A172 (cell line): ENCODE data around the gene MBNL3. TPM values are rescaled to one million over a fixed set of nuclear protein-coding genes. Genes with fewer than 3 reads are reported as not detected.
A peak's percentile ranks its signal among the peaks of the same experiment; 100 is the strongest.

ENCODE experiments used
- DNase-seq: peaks from one replicate; pipeline ENCODE4 v3.0.0-alpha.2; 2015; ENCODE audit warnings: low spot score
- total RNA-seq: library from RNA; depleted of rRNA; stranded (reverse); fragments of >200 nt; shearing (Covaris generic); gene quantifications from 2 replicates; pipeline ENCODE4 v1.2.3, GENCODE V29; 2014

The MBNL3 gene
- total RNA-seq, 1 experiment from 2014 or later: 0.17 TPM

DNA sequence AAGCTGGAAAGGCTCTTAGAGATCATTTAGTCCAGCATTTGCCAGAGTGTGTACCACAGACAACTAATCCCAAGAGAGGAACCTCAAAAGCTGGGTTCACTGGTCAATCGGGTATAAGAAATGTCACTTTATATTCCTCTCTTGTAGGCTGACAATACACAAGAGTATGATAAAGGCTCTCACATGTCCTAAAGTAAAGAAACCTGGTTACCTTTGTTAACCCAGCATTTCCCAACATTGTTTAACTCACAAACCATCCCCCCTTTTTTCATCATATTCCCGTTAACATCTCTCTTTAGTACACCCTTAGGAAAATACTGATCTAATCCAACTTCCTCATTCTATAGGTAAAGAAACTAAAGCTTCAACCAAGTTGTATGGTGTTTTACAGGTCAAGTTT is 74.4 kb downstream of the MBNL3 start:
- no peak for DNase-seq

DNA sequence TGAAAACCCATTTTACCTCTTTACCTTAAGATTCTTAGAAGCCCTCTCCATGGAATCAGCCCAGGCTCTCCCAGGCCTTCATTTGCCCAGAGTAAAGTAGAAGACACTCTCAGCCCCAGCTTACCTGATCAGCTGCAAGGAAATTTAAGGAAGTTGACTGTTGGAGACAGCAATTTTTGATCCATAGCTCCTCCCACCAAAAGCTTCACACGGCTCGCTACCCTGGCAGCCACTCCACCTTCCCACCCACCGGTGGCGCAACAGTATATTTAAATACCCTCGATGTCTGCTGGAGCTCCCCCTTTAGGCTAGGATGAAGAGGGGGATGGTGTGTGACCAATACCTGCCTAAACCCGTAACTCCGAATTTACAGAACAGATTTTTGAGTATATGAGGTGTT is 75.4 kb downstream of the MBNL3 start:
- no peak for DNase-seq

- no peak for DNase-seq
Measured at GRCh38 chrX:132412208-132412607, 76.6 kb downstream of the MBNL3 start.

DNA sequence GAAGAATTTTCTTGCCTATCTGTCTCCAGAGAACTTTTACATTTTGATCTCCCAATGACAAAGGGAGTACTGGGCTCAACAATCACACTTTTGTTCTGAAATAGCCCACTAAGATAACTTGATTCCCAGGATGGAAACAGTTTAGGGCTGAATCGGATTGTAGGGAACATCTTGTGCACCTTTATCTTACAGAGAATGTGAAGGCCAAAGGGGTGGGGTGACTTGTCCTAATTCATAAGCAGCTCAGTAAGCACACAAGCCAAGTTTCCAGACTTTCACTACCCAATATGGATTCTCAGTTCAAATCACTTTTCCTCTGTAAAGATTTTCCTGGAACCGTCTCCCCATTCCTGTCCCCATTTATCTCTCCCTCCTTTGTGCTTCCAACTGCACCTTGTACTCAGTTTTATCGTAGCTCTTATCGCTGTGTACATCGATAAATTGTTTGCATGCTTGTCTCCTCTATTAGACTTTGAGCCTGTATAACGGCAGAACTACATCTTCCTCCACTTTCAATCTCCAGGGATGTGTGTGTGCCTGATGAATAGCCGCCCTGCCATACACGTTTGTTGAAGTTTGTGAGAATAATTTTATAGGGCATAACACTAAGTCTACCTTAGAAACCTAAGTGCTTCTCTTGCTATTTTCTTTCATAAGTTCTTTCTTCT is 77.4 kb downstream of the MBNL3 start:
- no peak for DNase-seq

DNA sequence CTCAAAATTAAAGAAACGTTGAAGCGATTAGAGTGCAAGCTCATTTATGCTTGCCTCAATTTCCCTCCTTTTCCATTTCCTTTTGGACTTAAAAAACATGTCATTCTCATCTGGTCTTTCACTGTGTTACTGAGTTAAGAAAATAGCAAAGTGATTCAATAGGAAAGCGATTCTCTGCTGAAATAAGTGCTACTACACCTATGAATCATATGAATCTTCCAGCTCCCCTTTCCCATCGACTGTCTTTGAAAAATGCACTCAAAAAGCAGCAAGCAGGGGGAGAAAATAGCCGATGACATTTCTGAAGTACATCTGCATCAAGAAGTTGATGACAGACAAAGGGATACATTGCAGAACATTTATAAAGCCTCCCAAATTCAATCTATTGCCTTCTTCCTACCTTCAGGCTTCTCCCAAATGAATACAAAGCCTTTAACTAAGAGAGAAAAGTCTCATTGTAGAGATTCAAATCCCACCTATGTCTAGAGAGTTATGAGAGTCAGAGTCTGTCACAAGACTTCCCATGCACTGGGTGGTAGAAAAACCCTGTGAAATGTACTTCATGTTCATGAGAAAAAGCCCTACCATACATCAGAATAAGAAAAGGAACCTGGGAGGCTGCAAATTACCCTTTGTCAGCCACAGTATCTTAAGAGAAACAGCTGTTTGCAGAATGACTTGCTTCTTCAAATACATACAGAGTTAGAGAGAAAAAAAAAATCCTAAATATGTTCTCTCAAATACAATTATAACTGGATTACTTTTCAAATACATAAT is 78.9 kb downstream of the MBNL3 start:
- DNase-seq: no peak

DNA sequence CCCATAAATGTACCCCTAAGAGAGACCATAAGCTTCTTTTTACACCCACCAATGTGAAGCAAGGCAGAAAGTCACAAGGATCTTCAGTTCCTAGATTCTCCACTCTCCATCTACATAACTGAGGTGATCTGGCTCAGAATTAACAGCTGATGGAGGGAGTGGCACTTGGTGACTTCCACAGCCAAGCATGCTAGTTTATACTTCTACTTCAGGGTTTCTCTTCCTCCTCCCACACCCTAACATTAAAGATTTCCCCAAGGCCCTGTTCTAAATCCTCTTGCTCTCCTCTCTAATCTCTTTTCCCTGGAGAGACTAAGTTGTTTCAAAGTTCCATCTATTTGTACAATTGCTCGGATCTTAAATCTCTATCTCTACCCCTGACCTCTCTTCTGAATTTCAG is 81.1 kb downstream of the MBNL3 start:
- no peak for DNase-seq

- DNase-seq: no peak
Measured at GRCh38 chrX:132406106-132406505, 82.7 kb downstream of the MBNL3 start.

DNA sequence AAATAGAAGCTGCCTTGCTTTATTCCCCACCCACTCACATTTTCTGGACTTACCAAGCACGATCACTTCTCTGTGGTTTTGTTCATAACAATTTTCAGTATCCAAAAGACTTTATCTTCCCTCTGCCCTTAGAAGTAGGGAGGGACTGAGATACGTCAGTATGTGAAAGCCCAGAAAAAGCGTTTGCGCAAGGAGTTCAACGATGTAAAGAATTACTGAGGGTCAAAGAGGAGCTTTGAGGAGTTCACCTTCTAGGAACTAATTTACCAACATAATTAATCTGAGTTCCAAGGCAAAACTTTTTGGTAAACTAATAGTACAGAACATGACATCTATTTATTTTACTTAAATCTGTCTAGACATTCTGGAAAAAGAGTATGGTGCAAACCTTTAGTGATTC is 84.6 kb downstream of the MBNL3 start:
- DNase-seq: no peak

DNA sequence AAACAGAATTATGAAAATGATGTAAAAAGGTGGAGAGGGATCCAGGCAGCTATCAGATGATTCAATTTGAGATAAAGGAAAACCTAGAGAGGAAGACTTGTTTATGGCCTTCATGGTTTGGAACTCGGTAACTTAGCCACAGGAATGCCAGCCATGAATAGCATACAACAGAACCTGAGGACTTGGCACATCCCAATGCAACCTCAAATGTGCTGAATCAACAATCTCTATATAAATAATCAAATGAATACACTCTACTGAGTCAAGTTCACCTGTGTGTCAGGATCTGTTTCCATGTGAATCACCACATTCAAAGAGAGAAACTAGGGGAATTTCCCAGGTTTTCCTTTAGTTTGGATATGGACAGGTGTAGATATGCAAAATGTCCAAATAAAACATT is 86.9 kb downstream of the MBNL3 start:
- DNase-seq: peak; percentile 3

- no peak for DNase-seq
Measured at GRCh38 chrX:132400706-132401105, 88.1 kb downstream of the MBNL3 start.

DNA sequence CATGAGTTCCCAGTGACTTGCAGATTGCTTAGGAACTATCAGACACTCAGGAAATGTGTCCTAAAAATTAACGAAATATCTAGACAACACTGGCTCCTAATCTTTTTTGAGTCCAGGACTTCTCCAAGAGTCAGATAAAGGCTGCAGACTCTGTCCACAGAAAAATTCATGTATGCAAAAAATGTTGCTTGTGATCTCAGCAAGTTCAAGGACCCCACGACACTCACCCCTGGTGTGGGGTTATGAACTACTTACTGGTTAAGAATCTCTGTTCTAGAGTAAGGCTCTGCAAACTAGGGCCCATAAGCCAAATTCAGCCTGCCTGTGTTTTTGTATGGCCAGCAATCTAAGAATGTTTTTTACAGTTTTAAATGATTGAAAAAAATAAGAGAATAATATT is 93.2 kb downstream of the MBNL3 start:
- no peak for DNase-seq

DNA sequence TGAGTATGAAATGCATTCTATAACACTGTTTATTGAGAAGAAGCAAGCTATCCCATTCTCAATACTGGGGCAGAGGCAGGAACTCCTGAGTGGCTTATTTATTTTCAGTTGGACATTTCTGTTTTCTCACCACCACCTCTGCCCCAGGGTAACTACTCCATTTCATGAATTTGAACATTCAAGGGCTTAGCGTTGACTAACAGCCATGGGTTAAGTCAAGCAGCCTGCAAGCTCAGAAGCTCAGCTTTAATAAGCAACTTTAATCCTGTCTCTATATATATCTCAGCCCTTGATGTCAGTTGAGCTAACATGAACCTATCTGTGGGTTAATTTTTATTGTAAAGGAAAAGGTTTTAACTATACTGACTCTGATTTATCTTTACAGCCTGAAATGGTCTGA is 93.8 kb downstream of the MBNL3 start:
- DNase-seq: no peak

DNA sequence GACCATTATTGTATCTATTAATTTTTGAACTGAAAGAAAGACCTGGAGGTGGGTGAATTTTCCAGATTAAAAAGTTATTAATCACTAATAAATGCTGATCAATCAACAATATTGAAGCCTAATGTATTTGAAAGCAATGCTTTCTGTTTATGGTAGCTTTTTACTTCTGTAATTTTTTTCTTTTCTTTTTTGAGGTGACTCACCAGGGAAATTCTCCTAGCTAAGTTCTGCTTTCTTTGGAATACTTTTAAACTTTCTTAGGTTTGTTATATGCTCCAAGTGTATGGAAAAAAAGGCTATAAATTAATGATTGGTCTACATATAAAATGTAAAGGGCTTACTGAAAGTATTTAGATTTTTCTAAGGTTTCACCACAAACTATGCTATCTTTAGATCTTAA is 94.2 kb downstream of the MBNL3 start:
- no peak for DNase-seq

DNA sequence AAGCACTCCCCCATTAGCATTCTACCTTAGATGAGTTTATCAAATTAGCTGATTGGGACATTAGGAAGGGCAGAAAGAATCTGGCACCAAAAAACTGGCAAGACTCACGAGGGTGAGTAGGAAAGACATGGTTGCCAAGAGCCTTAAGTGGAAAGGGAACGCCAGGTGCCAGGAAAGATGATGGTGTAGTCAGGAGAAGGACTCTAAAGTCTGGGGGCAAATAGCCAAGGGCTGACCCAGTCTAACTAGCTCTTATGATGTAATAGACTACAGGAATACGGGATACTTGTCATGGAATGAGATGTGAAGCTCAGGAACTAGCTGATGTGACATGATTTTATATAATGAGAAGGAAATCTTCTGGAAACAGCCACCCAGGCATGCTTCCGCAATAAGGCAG is 94.8 kb downstream of the MBNL3 start:
- DNase-seq: no peak

GRCh38 chrX:132393485-132393884 is 95.4 kb downstream of the MBNL3 start:
- DNase-seq: no peak

- DNase-seq: no peak
Measured at GRCh38 chrX:132393085-132393484, 95.8 kb downstream of the MBNL3 start.

GRCh38 chrX:132390792-132391191 is 98.0 kb downstream of the MBNL3 start:
- no peak for DNase-seq

DNA sequence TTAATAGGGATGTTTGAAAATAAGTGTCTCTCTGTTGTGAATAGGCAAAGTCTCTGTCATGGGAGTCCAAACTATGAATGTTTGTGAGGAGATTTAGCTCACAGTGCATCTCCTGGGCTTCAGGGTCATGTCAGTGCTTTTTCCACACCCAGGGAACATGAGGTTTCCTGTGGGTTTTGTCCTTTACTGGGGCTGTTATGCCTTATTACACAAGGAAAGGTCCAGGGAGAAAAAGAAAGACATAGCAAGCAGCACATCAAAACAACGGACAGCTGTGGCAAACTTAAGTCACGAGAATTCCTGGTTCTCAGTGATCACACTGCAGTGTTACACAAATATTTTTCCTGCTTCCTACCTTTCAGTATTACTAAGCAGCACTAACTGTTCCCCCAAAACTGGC is 99.4 kb downstream of the MBNL3 start:
- DNase-seq: no peak

GRCh38 chrX:132388371-132388770 is 100.5 kb downstream of the MBNL3 start:
- DNase-seq: no peak

- no peak for DNase-seq
Measured at GRCh38 chrX:132384301-132384700, 104.5 kb downstream of the MBNL3 start.

DNA sequence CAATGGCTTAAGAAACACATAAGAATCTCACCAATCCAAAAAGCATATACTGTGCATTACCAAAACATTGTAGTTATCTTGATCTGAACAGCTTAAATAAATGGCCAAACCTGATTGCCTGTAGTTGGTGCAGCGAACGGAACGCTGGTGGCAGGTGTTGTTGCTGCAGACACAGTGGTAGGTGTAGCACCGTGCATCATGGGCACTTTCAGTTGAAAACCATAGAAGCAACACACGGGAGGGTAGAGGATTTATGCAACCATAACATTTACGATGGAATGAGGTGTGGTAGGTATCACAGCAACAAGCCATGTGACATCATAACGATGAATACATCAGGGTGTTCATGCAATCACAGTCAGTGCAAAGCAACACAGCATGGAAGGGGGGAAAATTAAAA is 106.8 kb downstream of the MBNL3 start:
- no peak for DNase-seq

GRCh38 chrX:132378281-132378680 is 110.6 kb downstream of the MBNL3 start:
- DNase-seq: no peak

DNA sequence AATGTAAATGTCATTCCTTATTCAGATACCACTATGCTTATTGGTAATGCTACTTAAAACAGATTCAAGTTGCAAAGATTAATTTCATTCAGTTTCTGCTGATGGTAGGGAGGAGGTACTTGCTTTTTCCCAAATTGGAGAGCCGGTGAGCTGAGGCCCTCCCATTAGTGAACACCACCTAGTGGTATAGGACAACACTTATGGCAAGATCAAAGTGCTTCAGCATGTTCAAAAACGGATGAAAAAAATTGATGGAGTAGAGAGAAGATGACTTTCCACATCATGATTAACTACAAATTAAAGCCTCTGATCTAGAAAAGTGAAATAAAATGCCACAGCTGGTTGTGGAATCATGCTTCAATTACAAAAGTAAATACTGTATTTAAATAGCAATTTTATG is 112.9 kb downstream of the MBNL3 start:
- no peak for DNase-seq

GRCh38 chrX:132373610-132374009 is 115.2 kb downstream of the MBNL3 start:
- DNase-seq: no peak
